ENCODE measurements around the gene PTPRK. TPM values are rescaled to one million over a fixed set of nuclear protein-coding genes. Genes with fewer than 3 reads are reported as not detected.

PTPRK gene
- total and polyA plus RNA-seq, 5 experiments from 2014 or later = 3.7 to 7.5 (median 6.3) TPM

GRCh38 chr6:128337619-128338018, 182.8 kb downstream of the PTPRK start:
- DNase-seq = no peak
- no peak for ATAC-seq
- H3K36me3 Mint-ChIP-seq = peaks cover 0 to 5% (median 0%) of the 10 kb centered on the region in 3 donors
- POLR2A ChIA-PET = no interaction called here
- H3K27me3 Mint-ChIP-seq = no peaks in the 10 kb centered on the region
- no peaks in the 10 kb centered on the region for H3K9me3 Mint-ChIP-seq
- H3K4me1 Mint-ChIP-seq = no peaks in the 10 kb centered on the region
- no peak overlapping the region for H3K27ac Mint-ChIP-seq
- no peak overlapping the region for H3K4me3 Mint-ChIP-seq

GRCh38 chr6:128336436-128337095, 183.8 kb downstream of the PTPRK start:
- Mint-ChIP-seq H3K9me3 (no peaks in the 10 kb centered on the region), H3K27ac (no peak overlapping the region), H3K27me3 (no peaks in the 10 kb centered on the region), H3K4me1 (no peaks in the 10 kb centered on the region), H3K4me3 (no peak overlapping the region), H3K36me3 (peaks cover 0 to 6% (median 0%) of the 10 kb centered on the region in 3 donors)
- POLR2A ChIA-PET = no interaction called here
- no peak for ATAC-seq
- DNase-seq = no peak

GRCh38 chr6:128335963-128336362, 184.4 kb downstream of the PTPRK start:
- H3K36me3 Mint-ChIP-seq = peaks cover 0 to 6% (median 0%) of the 10 kb centered on the region in 3 donors
- no peaks in the 10 kb centered on the region for H3K27me3 Mint-ChIP-seq
- ATAC-seq = no peak
- no peak for DNase-seq
- no peaks in the 10 kb centered on the region for H3K9me3 Mint-ChIP-seq
- H3K4me1 Mint-ChIP-seq = no peaks in the 10 kb centered on the region
- POLR2A ChIA-PET = interaction anchor here (0.7 kb wide), 1 partner anchor 74 kb away, joined by 4 read pairs; no protein-coding TSS in a partner anchor
- no peak overlapping the region for H3K27ac Mint-ChIP-seq
- H3K4me3 Mint-ChIP-seq = no peak overlapping the region

- no peak overlapping the region for H3K27ac Mint-ChIP-seq
- peaks cover 0 to 6% (median 5%) of the 10 kb centered on the region in 3 donors for H3K36me3 Mint-ChIP-seq
- POLR2A ChIA-PET = no interaction called here
- peaks cover 0 to 6% (median 0%) of the 10 kb centered on the region in 4 donors for H3K4me1 Mint-ChIP-seq
- H3K9me3 Mint-ChIP-seq = no peaks in the 10 kb centered on the region
- H3K27me3 Mint-ChIP-seq = no peaks in the 10 kb centered on the region
- ATAC-seq (no peak), DNase-seq (no peak)
- H3K4me3 Mint-ChIP-seq = no peak overlapping the region
Measured at GRCh38 chr6:128333581-128334223, 186.7 kb downstream of the PTPRK start.

GRCh38 chr6:128327890-128328289, 192.5 kb downstream of the PTPRK start:
- H3K27me3 Mint-ChIP-seq = no peaks in the 10 kb centered on the region
- H3K4me1 Mint-ChIP-seq = peaks cover 0 to 6% (median 0%) of the 10 kb centered on the region in 4 donors
- H3K27ac Mint-ChIP-seq = no peak overlapping the region
- no peak overlapping the region for H3K4me3 Mint-ChIP-seq
- H3K9me3 Mint-ChIP-seq = peaks cover 0 to 16% (median 0%) of the 10 kb centered on the region in 9 donors
- DNase-seq = peak in 6 of 10 donors; percentile 5 to 61 (median 21)
- peak; percentile 46 to 68 for ATAC-seq
- H3K36me3 Mint-ChIP-seq = peaks cover 3 to 11% (median 11%) of the 10 kb centered on the region in 3 donors
- POLR2A ChIA-PET = no interaction called here

GRCh38 chr6:128323011-128323410, 197.4 kb downstream of the PTPRK start:
- peaks cover 3 to 14% (median 9%) of the 10 kb centered on the region in 3 donors for H3K36me3 Mint-ChIP-seq
- ATAC-seq = no peak
- no peak overlapping the region for H3K4me3 Mint-ChIP-seq
- H3K9me3 Mint-ChIP-seq = peaks cover 0 to 13% (median 0%) of the 10 kb centered on the region in 9 donors
- H3K27me3 Mint-ChIP-seq = no peaks in the 10 kb centered on the region
- no peak for DNase-seq
- no peak overlapping the region for H3K27ac Mint-ChIP-seq
- peaks cover 0 to under 1% (median 0%) of the 10 kb centered on the region in 4 donors for H3K4me1 Mint-ChIP-seq
- POLR2A ChIA-PET = no interaction called here

GRCh38 chr6:128319946-128320345, 200.5 kb downstream of the PTPRK start:
- POLR2A ChIA-PET = no interaction called here
- H3K27ac Mint-ChIP-seq = no peak overlapping the region
- no peak overlapping the region for H3K4me3 Mint-ChIP-seq

GRCh38 chr6:128319157-128319556, 201.2 kb downstream of the PTPRK start:
- POLR2A ChIA-PET = no interaction called here
- Mint-ChIP-seq H3K27ac (no peak overlapping the region), H3K36me3 (peaks cover 0 to 9% (median 5%) of the 10 kb centered on the region in 3 donors), H3K4me1 (peaks cover 0 to 2% (median 0%) of the 10 kb centered on the region in 4 donors), H3K27me3 (no peaks in the 10 kb centered on the region), H3K9me3 (no peaks in the 10 kb centered on the region), H3K4me3 (no peak overlapping the region)
- no peak for DNase-seq
- no peak for ATAC-seq

More at GRCh38 chr6:128319946-128320345, 200.5 kb downstream of the PTPRK start:
- H3K27me3 Mint-ChIP-seq = no peaks in the 10 kb centered on the region
- peaks cover 0 to 2% (median 0%) of the 10 kb centered on the region in 4 donors for H3K4me1 Mint-ChIP-seq
- DNase-seq (no peak), ATAC-seq (no peak)
- H3K36me3 Mint-ChIP-seq = peaks cover 0 to 9% (median 5%) of the 10 kb centered on the region in 3 donors
- no peaks in the 10 kb centered on the region for H3K9me3 Mint-ChIP-seq

GRCh38 chr6:128316258-128316929, 204.0 kb downstream of the PTPRK start:
- DNase-seq (no peak), ATAC-seq (no peak)
- H3K4me3 Mint-ChIP-seq = no peak overlapping the region
- no peaks in the 10 kb centered on the region for H3K9me3 Mint-ChIP-seq
- no peak overlapping the region for H3K27ac Mint-ChIP-seq
- no peaks in the 10 kb centered on the region for H3K27me3 Mint-ChIP-seq
- peaks cover 0 to under 1% (median under 1%) of the 10 kb centered on the region in 3 donors for H3K36me3 Mint-ChIP-seq
- peaks cover 7 to 13% (median 9%) of the 10 kb centered on the region in 4 donors for H3K4me1 Mint-ChIP-seq
- POLR2A ChIA-PET = no interaction called here

- POLR2A ChIA-PET = no interaction called here
- ATAC-seq (no peak), DNase-seq (no peak)
- H3K4me1 Mint-ChIP-seq = peaks cover 8 to 13% (median 9%) of the 10 kb centered on the region in 4 donors
- H3K36me3 Mint-ChIP-seq = no peaks in the 10 kb centered on the region
- no peak overlapping the region for H3K27ac Mint-ChIP-seq
- no peak overlapping the region for H3K4me3 Mint-ChIP-seq
- no peaks in the 10 kb centered on the region for H3K9me3 Mint-ChIP-seq
- no peaks in the 10 kb centered on the region for H3K27me3 Mint-ChIP-seq
Measured at GRCh38 chr6:128314190-128314589, 206.2 kb downstream of the PTPRK start.

GRCh38 chr6:128311944-128312570, 208.3 kb downstream of the PTPRK start:
- no peak for ATAC-seq
- H3K9me3 Mint-ChIP-seq = no peaks in the 10 kb centered on the region
- POLR2A ChIA-PET = no interaction called here
- no peaks in the 10 kb centered on the region for H3K36me3 Mint-ChIP-seq
- H3K27me3 Mint-ChIP-seq = no peaks in the 10 kb centered on the region
- H3K4me1 Mint-ChIP-seq = peaks cover 8 to 10% (median 9%) of the 10 kb centered on the region in 4 donors
- H3K27ac Mint-ChIP-seq = peak overlapping the region in 3 of 10 donors; percentile 2 to 88 (median 27)
- DNase-seq = no peak
- H3K4me3 Mint-ChIP-seq = peak overlapping the region in 1 of 10 donors; percentile 30

GRCh38 chr6:128310451-128310850, 209.9 kb downstream of the PTPRK start:
- H3K4me3 Mint-ChIP-seq = no peak overlapping the region
- no peaks in the 10 kb centered on the region for H3K9me3 Mint-ChIP-seq
- DNase-seq = no peak
- POLR2A ChIA-PET = no interaction called here
- no peaks in the 10 kb centered on the region for H3K27me3 Mint-ChIP-seq
- ATAC-seq = no peak
- peaks cover 8 to 10% (median 9%) of the 10 kb centered on the region in 4 donors for H3K4me1 Mint-ChIP-seq
- H3K36me3 Mint-ChIP-seq = peaks cover 0 to 7% (median 0%) of the 10 kb centered on the region in 3 donors
- no peak overlapping the region for H3K27ac Mint-ChIP-seq
